Measurements from ENCODE around the gene ERICH4. TPM values are rescaled to one million over a fixed set of nuclear protein-coding genes. Genes with fewer than 3 reads are reported as not detected.
"Not testable (repeated sequence)": the region's sequence is repeated elsewhere in the genome, so short reads cannot be mapped to it uniquely, and the experiment has no call there.

The ERICH4 gene
- polyA plus RNA-seq, 3 donors, result 4.2 to 7.2 (median 6.2) TPM

DNA sequence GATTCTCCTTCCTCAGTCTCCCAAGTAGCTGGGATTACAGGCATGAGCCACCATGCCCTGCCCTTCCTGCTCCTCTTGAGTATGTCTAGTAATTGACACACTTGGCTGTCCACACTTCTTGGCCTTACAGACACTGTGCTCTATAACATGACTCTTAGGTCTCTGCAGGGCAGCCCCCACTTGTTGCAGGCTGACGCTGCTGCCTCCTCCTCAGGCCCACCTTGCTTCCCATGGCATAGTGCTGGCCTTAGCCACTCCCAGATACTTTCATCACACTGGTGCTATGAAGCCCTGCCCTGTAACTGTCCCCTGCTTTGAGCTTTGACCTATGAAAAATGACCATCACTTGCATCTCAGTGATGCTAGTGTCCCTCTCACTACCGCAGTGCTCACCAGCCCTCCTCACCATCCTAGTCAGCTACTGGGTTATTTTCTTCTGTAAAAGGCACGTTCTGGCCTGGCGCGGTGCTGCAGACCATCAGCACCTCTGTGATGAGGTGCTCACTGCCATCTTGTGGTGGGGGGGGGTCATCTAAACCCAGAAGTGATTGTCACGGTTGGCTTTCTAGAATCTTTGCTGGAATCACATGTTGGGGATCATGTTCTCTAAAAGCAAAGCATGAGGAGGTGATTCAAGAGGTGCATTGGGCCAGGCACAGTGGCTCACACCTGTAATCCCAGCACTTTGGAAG is 9.8 kb downstream of the ERICH4 start:
- no peak for DNase-seq (ENCODE audit: extremely low read depth in 1 of 11, low read depth in 9 of 11, low spot score in 4 of 11)

DNA sequence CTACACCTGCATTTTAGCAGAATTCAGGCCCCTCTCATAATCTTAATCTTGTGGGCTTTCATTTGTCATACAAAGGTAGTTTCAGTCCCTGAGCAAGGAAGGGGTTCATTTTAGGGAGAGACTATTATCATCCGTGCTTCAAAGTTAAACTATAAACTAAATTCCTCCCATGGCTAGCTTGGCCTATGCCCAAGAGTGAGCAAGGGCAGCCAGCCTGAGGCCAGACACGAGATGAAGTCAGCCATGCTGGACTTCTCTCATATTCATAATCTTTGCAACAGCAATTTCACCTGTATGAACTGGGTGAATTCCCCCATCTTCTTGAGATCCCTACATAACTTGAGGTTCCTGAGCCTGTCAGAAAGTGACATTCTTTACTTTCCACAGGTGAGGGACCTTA is 13.0 kb downstream of the ERICH4 start:
- no peak for DNase-seq (ENCODE audit: extremely low read depth in 1 of 11, low read depth in 9 of 11, low spot score in 4 of 11)

DNA sequence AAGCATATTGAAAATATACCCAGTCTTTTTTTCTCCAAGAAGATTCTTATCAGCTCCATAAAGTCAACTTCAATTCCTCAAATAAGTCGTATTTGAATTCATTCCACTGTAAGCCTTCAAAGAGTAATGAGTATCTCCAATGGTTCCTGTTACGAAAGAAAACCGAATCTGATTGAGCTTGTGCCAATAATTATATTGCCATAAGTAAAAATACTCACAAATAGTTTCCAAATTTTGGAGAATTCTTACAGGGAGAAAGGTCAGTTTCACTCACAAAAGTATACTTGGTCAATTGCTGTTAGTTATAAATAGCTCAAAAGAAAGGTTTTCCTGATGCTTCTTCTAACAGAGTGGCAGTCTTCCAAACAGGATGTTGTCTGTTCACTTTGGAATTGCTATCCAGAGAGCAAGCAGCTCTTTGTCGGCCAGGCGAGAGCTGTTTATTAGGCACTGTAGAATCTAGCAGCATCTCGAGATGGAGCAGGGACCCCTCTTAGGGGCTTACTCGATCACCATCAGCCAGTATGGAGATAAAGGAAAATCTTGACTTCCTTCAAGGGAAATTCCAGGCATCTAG is 13.5 kb downstream of the ERICH4 start:
- DNase-seq (ENCODE audit: extremely low read depth in 1 of 11, low read depth in 9 of 11, low spot score in 4 of 11), result peak in 2 of 11 donors; percentile 6 to 25

DNA sequence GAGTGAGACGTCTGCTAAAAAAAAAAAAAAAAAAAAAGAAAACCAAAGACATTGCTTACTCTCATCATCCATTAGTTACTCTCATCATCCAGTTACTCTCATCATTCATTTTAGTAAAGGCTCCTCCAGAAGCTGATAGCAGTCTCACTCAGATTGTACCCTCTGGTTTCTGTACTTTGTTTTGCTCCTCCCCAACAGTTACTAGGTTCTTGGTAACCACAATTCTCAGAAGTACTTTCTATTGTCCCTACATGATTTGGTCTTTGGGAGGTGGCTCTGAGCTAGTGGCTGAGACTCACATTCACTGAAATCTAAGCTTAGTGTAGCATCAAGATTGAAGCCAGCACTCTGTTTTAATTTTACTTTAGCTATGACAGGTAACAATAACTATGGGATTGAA is 14.3 kb downstream of the ERICH4 start:
- no peak for DNase-seq (ENCODE audit: extremely low read depth in 1 of 11, low read depth in 9 of 11, low spot score in 4 of 11)

DNA sequence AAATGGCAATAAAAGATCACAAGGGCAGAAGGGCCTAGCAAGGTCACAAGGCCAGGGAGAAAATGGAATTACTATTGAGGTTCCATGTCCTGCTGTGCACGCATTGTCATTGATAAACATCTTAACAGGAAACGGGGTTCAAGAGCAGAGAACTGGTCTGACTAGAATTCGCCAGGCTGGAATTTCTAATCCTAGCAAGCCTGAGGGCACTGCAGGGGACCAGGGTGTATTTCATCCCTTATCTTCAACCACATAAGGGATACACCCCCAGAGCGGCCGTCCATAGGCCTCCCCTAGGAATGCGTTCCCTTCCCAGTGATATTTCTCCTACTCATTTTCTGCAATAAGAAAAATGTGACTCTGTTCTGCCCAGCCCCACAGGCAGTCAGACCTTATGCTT is 19.5 kb downstream of the ERICH4 start:
- DNase-seq (ENCODE audit: extremely low read depth in 1 of 11, low read depth in 9 of 11, low spot score in 4 of 11), result no peak

DNA sequence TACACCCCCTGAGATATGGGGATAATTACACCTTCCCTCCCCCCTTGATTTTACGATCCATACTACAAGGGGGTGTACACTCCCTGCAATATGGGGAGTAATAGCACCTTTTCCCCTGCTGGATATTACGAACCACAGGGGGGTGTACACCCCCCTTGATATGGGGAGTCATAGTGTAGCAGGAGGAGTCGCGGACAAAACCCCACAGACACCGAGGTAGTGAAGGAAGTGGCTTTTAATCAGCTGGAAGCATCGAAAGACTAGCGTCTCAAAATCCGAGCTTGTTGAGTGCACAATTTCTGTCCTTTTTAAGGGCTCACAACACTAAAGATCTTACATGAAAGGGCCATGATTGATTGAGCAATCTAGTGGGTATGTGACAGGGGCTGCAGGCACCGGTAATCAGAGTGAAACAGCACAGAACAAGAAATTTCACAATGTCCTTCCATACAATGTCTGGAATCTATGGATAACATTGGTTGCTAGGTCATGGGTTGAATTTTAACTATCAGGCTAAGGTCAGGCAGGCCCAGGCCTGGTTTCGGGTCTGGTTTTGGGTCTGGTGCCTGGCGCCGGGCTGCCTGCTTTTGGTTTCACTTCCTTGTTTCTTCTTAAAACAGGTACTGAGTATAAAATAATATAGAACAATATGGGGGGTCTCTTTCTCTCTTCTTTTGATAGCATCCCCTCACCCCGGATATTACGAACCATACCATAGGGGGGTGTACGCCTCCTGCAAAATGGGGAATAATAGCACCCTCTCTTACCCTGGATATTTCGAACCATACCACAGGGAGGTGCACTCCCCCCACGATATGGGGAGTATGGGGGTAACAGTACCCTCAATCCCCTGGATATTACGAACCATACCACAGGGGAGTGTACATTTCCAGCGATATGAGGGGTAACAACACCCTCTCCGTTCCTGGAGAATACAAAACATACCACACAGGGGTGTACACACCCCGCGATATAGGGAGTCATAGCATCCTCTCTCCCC is 20.6 kb downstream of the ERICH4 start:
- not testable (repeated sequence) for DNase-seq (ENCODE audit: extremely low read depth in 1 of 11, low read depth in 9 of 11, low spot score in 4 of 11)

DNA sequence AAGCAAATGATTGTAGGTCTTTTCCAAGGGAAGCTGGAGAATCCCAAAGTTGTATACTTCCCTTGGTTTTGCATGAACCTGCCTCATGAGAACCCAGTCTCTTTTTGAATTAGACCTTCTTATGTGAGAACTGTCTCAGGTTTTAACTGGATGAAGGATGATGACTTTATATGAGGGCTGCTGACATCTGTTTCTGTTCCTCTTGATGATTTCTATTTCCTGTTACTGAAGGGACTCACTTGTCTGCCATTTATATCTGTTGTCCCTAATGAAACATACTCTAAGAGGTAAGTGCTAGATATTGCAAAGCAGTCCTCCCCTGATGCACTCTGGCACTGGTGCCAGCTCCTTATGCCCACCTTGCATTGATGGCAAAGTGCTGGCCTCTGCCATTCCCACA is 33.6 kb downstream of the ERICH4 start:
- no peak for DNase-seq (ENCODE audit: extremely low read depth in 1 of 11, low read depth in 9 of 11, low spot score in 4 of 11)

DNA sequence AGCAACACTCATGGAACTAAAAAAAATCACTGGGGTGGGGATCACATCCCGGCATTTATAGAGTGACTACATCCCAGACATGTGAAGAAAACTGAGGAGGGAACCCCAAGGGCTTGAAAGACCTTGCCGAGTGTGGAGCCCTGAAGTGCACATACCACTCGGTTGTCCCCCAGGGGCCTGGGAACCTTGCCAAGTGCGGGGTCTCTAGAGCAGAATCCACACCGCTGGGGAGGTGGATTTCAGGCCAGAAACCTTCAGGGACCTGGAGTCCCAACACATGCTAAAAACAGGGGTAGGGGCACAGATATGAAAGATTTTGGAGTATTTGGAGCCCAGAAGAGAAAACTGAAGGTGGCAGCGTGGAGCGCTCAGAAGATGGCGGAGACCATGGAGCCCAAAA is 35.2 kb downstream of the ERICH4 start:
- DNase-seq (ENCODE audit: extremely low read depth in 1 of 11, low read depth in 9 of 11, low spot score in 4 of 11), result no peak

DNA sequence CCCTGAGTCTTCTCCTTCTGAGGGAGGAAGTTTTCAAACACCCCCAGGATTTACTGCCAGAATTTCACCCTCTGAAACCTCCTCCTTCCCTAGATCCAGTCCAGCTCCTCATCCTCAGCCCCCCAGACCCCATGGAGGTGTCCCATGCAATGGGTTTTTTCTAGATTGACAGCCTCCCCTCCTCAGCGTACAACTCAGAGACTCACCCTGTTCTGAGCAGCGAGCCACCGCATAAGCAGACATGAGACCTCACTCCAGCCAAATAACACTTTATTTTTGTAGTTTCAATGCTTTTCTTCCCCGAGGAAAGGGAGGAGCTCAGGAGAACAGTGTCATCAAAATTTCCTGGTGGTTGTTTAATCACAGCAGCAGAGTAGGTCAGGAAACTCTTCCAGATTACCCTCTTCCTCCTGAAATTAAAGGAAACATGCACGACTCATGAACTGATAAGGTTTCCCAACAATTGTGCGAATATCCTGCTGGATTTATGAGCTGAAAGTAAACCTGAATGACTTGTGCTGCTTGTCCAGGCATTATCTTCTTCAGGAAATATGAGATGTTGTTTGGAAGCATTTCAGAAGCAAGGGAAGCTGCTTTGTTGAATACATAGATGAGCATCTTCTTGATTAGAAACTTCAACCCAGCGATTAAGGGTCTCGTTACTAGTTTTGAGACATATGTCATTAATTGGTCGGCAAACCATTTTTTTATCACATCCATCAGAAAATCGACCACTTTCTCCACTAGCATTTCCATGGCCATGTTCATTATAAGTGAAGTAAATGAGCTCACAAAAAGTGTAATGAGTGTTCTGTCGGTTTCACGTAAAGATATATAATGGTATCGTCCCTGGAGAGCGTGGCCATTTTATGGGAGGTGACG is 36.2 kb downstream of the ERICH4 start:
- DNase-seq (ENCODE audit: extremely low read depth in 1 of 11, low read depth in 9 of 11, low spot score in 4 of 11), result no peak

DNA sequence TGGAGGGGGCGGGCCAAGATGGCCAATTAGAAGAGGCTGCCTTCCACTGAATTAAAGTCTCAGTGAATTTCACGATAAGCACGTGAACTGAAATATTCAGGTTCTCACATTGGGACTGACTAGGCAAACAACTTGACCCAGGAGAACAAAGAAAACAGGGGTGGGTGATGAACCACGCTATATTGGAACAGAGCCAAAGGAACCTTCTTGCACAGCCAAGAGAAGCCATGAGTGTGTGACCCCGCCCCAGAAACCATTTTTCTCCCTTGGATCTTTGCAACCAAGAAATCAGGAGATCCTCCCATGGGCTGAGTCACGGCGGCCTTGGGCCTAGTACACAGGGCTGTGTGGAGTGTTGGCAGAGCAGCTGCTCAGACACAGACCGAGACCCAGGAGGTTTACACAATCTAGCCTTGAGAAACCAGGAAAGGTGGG is 36.8 kb downstream of the ERICH4 start:
- DNase-seq (ENCODE audit: extremely low read depth in 1 of 11, low read depth in 9 of 11, low spot score in 4 of 11), result peak in 1 of 11 donors; percentile 28

DNA sequence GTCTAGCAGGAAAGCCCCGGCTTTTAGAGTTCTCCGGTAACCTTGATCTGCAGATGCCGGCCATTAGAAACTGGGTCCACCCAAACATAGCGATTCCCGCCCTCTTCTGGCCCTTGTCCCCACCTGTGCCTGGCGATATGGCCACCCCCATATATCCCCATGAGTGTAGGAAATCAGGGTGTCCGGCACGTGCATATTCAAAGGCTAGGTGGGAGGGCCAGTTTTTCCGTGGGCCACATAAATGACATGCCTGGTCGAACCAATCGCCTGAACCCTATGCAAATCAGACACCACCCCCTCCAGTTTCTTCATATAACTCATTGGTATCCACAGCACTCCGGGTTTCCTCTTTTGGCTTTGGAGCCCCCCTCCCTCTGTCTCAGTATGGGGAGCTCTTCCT is 37.4 kb downstream of the ERICH4 start:
- no peak for DNase-seq (ENCODE audit: extremely low read depth in 1 of 11, low read depth in 9 of 11, low spot score in 4 of 11)

DNA sequence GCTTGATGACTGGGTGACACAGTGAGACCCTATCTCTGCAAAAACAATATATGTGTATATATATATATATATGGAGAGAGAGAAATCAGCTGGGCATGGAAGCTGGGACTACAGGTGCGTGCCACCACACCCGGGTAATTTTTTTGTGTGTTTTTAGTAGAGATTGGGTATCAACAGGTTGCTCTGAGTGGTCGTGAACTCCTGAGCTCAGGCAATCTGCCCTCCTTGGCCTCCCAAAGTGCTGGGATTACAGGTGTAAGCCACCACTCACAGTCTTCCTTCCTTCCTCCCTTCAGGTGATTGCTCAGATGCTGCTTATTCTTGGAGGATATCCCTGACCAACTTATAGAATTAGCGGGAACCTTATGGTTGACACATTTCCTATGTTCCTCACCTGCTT is 41.9 kb downstream of the ERICH4 start:
- no peak for DNase-seq (ENCODE audit: extremely low read depth in 1 of 11, low read depth in 9 of 11, low spot score in 4 of 11)

DNA sequence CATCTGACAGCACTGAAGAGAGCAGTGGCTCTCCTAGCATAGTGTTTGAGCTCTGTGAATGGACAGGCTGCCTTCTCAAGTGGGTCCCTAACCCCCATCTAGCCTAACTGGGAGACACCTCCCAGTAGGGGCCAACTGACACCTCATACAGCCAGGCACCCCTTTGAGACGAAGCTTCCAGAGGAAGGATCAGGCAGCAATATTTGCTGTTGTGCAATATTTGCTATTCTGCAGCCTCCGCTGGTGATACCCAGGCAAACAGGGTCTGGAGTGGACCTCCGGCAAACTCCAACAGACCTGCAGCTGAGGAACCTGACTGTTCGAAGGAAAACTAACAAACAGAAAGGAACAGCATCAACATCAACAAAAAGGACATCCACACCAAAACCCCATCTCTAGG is 44.0 kb downstream of the ERICH4 start:
- DNase-seq (ENCODE audit: extremely low read depth in 1 of 11, low read depth in 9 of 11, low spot score in 4 of 11), result not testable (repeated sequence)

DNA sequence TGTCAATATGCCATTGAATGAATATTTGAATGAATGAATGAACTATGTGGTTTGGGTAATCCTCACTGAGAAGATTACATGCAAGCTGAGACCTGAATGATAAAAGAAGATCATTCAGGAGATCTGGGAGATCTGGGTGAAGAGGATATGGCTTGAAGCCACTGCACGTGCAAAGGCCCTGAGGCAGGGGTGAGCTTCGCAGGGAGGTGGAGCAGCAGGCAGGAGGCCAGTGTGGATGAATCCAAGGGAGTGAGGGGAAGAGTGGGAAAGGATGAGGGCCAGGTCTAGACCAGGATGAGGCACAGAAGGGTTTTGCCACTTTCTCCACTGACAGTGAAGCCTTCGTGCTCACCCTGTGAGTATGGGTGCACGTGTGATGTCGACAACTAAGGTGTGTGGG is 49.9 kb downstream of the ERICH4 start:
- no peak for DNase-seq (ENCODE audit: extremely low read depth in 1 of 11, low read depth in 9 of 11, low spot score in 4 of 11)

Other genes starting within 250 kb of the ERICH4 start
- gene CYP2S1, start 249.9 kb upstream of the ERICH4 start, polyA plus RNA-seq (ENCODE audit: insufficient read length in 3 of 3), result under 1 TPM; 0.25 to 0.86 (median 0.82) TPM
- gene AXL, start 223.9 kb upstream of the ERICH4 start, polyA plus RNA-seq (ENCODE audit: insufficient read length in 3 of 3), result 10 to 100 TPM; 31.6 to 37.6 (median 34.5) TPM
- 100 to 1,000 TPM; 200 to 215 (median 202) TPM for gene HNRNPUL1, start 178.8 kb upstream of the ERICH4 start, polyA plus RNA-seq (ENCODE audit: insufficient read length in 3 of 3)
- 10 to 100 TPM; 30.9 to 37.8 (median 32.5) TPM for gene CCDC97, start 133.0 kb upstream of the ERICH4 start, polyA plus RNA-seq (ENCODE audit: insufficient read length in 3 of 3)
- gene TGFB1, start 89.2 kb upstream of the ERICH4 start, polyA plus RNA-seq (ENCODE audit: insufficient read length in 3 of 3), result 10 to 100 TPM; 24.4 to 35.0 (median 32.8) TPM
- 10 to 100 TPM in 1 of 3 donors, 1 to 10 TPM in 2; 5.8 to 10.4 (median 9.4) TPM for gene B9D2, start 79.0 kb upstream of the ERICH4 start, polyA plus RNA-seq (ENCODE audit: insufficient read length in 3 of 3)
- 10 to 100 TPM; 13.2 to 27.3 (median 13.6) TPM for gene TMEM91, start 66.6 kb upstream of the ERICH4 start, polyA plus RNA-seq (ENCODE audit: insufficient read length in 3 of 3)
- 10 to 100 TPM; 16.8 to 20.1 (median 17.4) TPM for gene EXOSC5, start 45.8 kb upstream of the ERICH4 start, polyA plus RNA-seq (ENCODE audit: insufficient read length in 3 of 3)
- 10 to 100 TPM; 28.6 to 45.9 (median 43.9) TPM for gene BCKDHA, start 45.3 kb upstream of the ERICH4 start, polyA plus RNA-seq (ENCODE audit: insufficient read length in 3 of 3)
- gene B3GNT8, start 15.8 kb upstream of the ERICH4 start, polyA plus RNA-seq (ENCODE audit: insufficient read length in 3 of 3), result 1 to 10 TPM; 2.1 to 3.9 (median 3.3) TPM
- 10 to 100 TPM; 50.5 to 73.2 (median 59.1) TPM for gene DMAC2, start 3.2 kb upstream of the ERICH4 start, polyA plus RNA-seq (ENCODE audit: insufficient read length in 3 of 3)
- 1 to 10 TPM; 1.3 to 1.8 (median 1.4) TPM for gene CEACAM21, start 133.0 kb downstream of the ERICH4 start, polyA plus RNA-seq (ENCODE audit: insufficient read length in 3 of 3)
- under 1 TPM in 1 of 3 donors, not detected in 2; 0.12 TPM for gene CEACAM4, start 183.9 kb downstream of the ERICH4 start, polyA plus RNA-seq (ENCODE audit: insufficient read length in 3 of 3)
- gene CEACAM7, start 245.1 kb downstream of the ERICH4 start, polyA plus RNA-seq (ENCODE audit: insufficient read length in 3 of 3), result not detected